ENCODE results near the gene DAPL1. TPM values are rescaled to one million over a fixed set of nuclear protein-coding genes. Genes with fewer than 3 reads are reported as not detected.

The DAPL1 gene
- polyA plus RNA-seq, 1 of the 3 experiments (the other 2 are of a cell fraction): not detected

GRCh38 chr2:158796652-158797051, 1.5 kb downstream of the DAPL1 start:
- H3F3A ChIP-seq (replicated peaks; ENCODE audit: insufficient read depth): no peaks in the 10 kb centered on the region
- TF ChIP-seq NRF1 (IDR thresholded peaks at IDR 0.05; ENCODE audit: low read depth, low read length) (no peak), RCOR1 (IDR thresholded peaks at IDR 0.05; ENCODE audit: low read length) (no peak), RFX5 (IDR thresholded peaks at IDR 0.05; ENCODE audit: low read length) (no peak), TEAD4 (IDR thresholded peaks at IDR 0.05; ENCODE audit: borderline replicate concordance, insufficient read depth) (no peak), GABPA (IDR thresholded peaks at IDR 0.05; ENCODE audit: low read depth) (no peak), MXI1 (IDR thresholded peaks at IDR 0.05; ENCODE audit: low read depth, low read length) (no peak), USF2 (IDR thresholded peaks at IDR 0.05; ENCODE audit: borderline replicate concordance, low read depth, low read length) (no peak), REST (IDR thresholded peaks at IDR 0.05; ENCODE audit: low read depth, low read length) (no peak), EP300 (IDR thresholded peaks at IDR 0.05; ENCODE audit: borderline replicate concordance in 1 of 2, low read depth in 1 of 2, low read length in 1 of 2) (no peak), FOXJ3 (CRISPR knock-in tag; IDR thresholded peaks at IDR 0.05) (no peak), YY1 (IDR thresholded peaks at IDR 0.05; ENCODE audit: low read depth) (no peak)
- TF ChIP-seq, protein P1, sequence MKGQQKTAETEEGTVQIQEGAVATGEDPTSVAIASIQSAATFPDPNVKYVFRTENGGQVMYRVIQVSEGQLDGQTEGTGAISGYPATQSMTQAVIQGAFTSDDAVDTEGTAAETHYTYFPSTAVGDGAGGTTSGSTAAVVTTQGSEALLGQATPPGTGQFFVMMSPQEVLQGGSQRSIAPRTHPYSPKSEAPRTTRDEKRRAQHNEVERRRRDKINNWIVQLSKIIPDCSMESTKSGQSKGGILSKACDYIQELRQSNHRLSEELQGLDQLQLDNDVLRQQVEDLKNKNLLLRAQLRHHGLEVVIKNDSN (IDR thresholded peaks at IDR 0.05; ENCODE audit: borderline replicate concordance, low read depth): no peak
- TF ChIP-seq, protein P2, sequence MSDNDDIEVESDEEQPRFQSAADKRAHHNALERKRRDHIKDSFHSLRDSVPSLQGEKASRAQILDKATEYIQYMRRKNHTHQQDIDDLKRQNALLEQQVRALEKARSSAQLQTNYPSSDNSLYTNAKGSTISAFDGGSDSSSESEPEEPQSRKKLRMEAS (IDR thresholded peaks at IDR 0.05; ENCODE audit: low read depth): no peak
- H3K4me3 ChIP-seq (ENCODE audit: low read depth in 2 of 2, low read length in 1 of 2): no peak overlapping the region
- no peaks in the 10 kb centered on the region for H3K9me2 ChIP-seq
- ChIA-PET POLR2A (no interaction called here), CTCF (interaction anchor here (1.1 kb wide), 1 partner anchor 43 kb away, joined by 4 read pairs; no protein-coding TSS in a partner anchor)
- no peak overlapping the region for H2AFZ ChIP-seq (ENCODE audit: low read depth)
- H3K9me3 ChIP-seq: no peaks in the 10 kb centered on the region
- WGBS (ENCODE audit: low lambda C conversion rate): 80% methylated on average over 2 of the region's 2 CpGs
- no peak overlapping the region for H3K27ac ChIP-seq (ENCODE audit: low read depth in 2 of 2, low read length in 1 of 2)
- no peaks in the 10 kb centered on the region; the same call in 1 of the 2 replicates for H3K27me3 ChIP-seq (ENCODE audit: insufficient read depth)
- H3K79me2 ChIP-seq (ENCODE audit: insufficient read depth): no peaks in the 10 kb centered on the region
- H3K9ac ChIP-seq: no peak overlapping the region
- no peak overlapping the region for H3K4me2 ChIP-seq
- H4K20me1 ChIP-seq (ENCODE audit: insufficient read depth): no peaks in the 10 kb centered on the region
- no peaks in the 10 kb centered on the region for H3K36me3 ChIP-seq (replicated peaks in 1 of 2; ENCODE audit: control insufficient read depth in 1 of 2, insufficient read depth in 2 of 2, low read length in 1 of 2)
- H3K4me1 ChIP-seq (ENCODE audit: control insufficient read depth in 1 of 2, insufficient read depth in 2 of 2, low read depth in 1 of 2, low read length in 1 of 2): peaks cover 0 to 5% of the 10 kb centered on the region in 2 experiments; a peak in 2 of 4 replicates
- no peak for DNase-seq
